Fibroblast of lung (primary cell): ENCODE results near the gene KRTAP4-9. TPM values are rescaled to one million over a fixed set of nuclear protein-coding genes. Genes with fewer than 3 reads are reported as not detected.
"Not testable (repeated sequence)": the region's sequence is repeated elsewhere in the genome, so short reads cannot be mapped to it uniquely, and the experiment has no call there.

Experiments
- DNase-seq, 2 donors: peaks; one replicate each; pipeline versions ENCODE4 v3.0.0 to v3.0.0-alpha.2; 2010; ENCODE audit warnings: low read depth in 2 of 2
- H2AFZ ChIP-seq: 2 replicates; pipeline ENCODE4 v1.5.1; 2012; ENCODE audit warnings: low read length, control low read depth, inconsistent platforms
- H3K27ac ChIP-seq: 2 replicates; pipeline ENCODE4 v1.5.1; 2011; ENCODE audit warnings: low read length, control low read depth; ENCODE audit not compliant: insufficient read depth
- H3K27me3 ChIP-seq: 2 replicates; pipeline ENCODE4 v1.5.1; 2011; ENCODE audit warnings: mild to moderate bottlenecking, low read length; ENCODE audit not compliant: control insufficient read depth, insufficient read depth
- H3K36me3 ChIP-seq: 2 replicates; pipeline ENCODE4 v1.5.1; 2011; ENCODE audit warnings: low read length; ENCODE audit not compliant: control insufficient read depth, insufficient read depth
- H3K4me1 ChIP-seq: 2 replicates; pipeline ENCODE4 v1.5.1; 2011; ENCODE audit warnings: low read length; ENCODE audit not compliant: control insufficient read depth, insufficient read depth; ENCODE audit errors: extremely low read depth
- H3K4me2 ChIP-seq: 2 replicates; pipeline ENCODE4 v1.5.1; 2011; ENCODE audit warnings: low read length, control low read depth; ENCODE audit not compliant: insufficient read depth; ENCODE audit errors: extremely low read depth
- H3K4me3 ChIP-seq, 4 experiments: fragments of 200-600 bp in 1 of 4; sonication (generic) in 1 of 4; replicated peaks in 1 of 4; 2 replicates each; pipeline ENCODE4 v1.5.1; 2011 to 2016; ENCODE audit warnings: low read length in 4 of 4, low read depth in 3 of 4, mild to moderate bottlenecking in 3 of 4, control low read depth in 2 of 4, inconsistent platforms in 1 of 4, mixed read lengths in 1 of 4; ENCODE audit not compliant: insufficient read depth in 1 of 4; ENCODE audit errors: control extremely low read depth in 1 of 4
- H3K79me2 ChIP-seq: 2 replicates; pipeline ENCODE4 v1.5.1; 2012; ENCODE audit warnings: mild to moderate bottlenecking, low read length, inconsistent platforms; ENCODE audit not compliant: control insufficient read depth, insufficient read depth
- H3K9ac ChIP-seq: 2 replicates; pipeline ENCODE4 v1.5.1; 2011; ENCODE audit warnings: mild to moderate bottlenecking, low read length, control low read depth; ENCODE audit not compliant: insufficient read depth
- H3K9me3 ChIP-seq: 2 replicates; pipeline ENCODE4 v1.5.1; 2012; ENCODE audit warnings: low read depth, low read length; ENCODE audit not compliant: control insufficient read depth, insufficient read depth
- H4K20me1 ChIP-seq: 2 replicates; pipeline ENCODE4 v1.5.1; 2011; ENCODE audit warnings: low read length; ENCODE audit not compliant: control insufficient read depth, insufficient read depth; ENCODE audit errors: extremely low read depth
- EZH2 ChIP-seq: IDR thresholded peaks from 2 replicates; pipeline ENCODE4 v1.5.1; 2012; ENCODE audit warnings: low read length, control low read depth, mild to moderate bottlenecking; ENCODE audit errors: missing control alignments
- polyA plus RNA-seq, 2 donors: library from polyadenylated mRNA; depleted of rRNA in 1 of 2; stranded (reverse) in 1 of 2; unstranded in 1 of 2; fragments of >200 nt; gene quantifications; 2 replicates each; pipeline ENCODE4 v1.2.1, GENCODE V29; 2011 to 2012; ENCODE audit warnings: missing spikeins in 1 of 2
- total RNA-seq: library from RNA; depleted of rRNA; stranded (reverse); fragments of >200 nt; gene quantifications from 2 replicates; pipeline ENCODE4 v1.2.1, GENCODE V29; 2014
- TF ChIP-seq, protein P1 (sequence below), 2 donors: IDR thresholded peaks in 1 of 2; conservative IDR thresholded peaks in 1 of 2; 1 replicate in 1 of 2; 2 replicates in 1 of 2; pipeline ENCODE4 v1.5.1; 2011 to 2012; ENCODE audit warnings: low read length in 2 of 2, control low read depth in 1 of 2, inconsistent platforms in 1 of 2, low read depth in 1 of 2, mild to moderate bottlenecking in 1 of 2

KRTAP4-9 gene
- total and polyA plus RNA-seq, 2 donors (not counting 1 experiment from before 2014, with no cell fraction given) = not detected

DNA sequence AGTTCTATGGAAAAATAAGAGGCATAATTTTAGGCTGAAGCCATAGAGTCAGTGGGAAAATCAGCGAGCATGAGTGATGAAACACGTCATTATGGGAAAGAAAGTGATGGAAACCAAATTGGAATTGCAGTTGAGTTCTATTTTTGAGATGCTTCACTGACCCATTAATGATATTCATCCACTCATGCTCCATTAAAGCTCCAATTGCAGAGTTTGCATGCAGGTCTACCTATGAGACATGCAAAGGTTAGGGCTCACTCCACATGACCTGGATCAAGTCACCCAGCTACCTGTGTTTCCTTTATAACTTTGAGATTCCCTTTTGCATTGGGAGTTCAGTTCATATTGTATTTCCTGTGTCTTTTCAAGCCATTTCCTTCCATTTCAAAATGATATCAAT lies 31.5 kb upstream of the KRTAP4-9 start:
- Histone ChIP-seq H3K9me3 (no peaks in the 10 kb centered on the region), H3K4me3 (no peak overlapping the region), H3K4me2 (no peak overlapping the region)

DNA sequence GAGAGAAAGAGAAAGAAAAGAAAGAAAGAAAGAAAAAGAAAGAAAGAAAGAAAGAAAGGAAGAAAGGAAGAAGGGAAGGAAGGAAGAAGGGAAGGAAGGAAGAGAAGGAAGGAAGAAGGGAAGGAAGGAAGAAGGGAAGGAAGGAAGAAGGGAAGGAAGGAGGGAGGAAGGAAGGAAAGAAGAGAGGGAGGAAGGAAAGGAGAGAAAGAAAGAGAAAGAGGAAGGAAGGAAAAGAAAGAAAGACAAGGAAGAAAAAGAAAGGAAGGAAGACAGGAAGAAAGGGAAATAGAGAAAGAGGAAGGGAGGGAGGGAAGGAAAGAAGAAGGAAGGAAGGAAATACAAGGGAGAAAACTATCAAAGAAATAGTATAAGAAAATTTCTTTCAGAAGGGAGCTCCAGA lies 28.4 kb upstream of the KRTAP4-9 start:
- no peaks in the 10 kb centered on the region for H4K20me1 ChIP-seq
- TF ChIP-seq, protein P1, sequence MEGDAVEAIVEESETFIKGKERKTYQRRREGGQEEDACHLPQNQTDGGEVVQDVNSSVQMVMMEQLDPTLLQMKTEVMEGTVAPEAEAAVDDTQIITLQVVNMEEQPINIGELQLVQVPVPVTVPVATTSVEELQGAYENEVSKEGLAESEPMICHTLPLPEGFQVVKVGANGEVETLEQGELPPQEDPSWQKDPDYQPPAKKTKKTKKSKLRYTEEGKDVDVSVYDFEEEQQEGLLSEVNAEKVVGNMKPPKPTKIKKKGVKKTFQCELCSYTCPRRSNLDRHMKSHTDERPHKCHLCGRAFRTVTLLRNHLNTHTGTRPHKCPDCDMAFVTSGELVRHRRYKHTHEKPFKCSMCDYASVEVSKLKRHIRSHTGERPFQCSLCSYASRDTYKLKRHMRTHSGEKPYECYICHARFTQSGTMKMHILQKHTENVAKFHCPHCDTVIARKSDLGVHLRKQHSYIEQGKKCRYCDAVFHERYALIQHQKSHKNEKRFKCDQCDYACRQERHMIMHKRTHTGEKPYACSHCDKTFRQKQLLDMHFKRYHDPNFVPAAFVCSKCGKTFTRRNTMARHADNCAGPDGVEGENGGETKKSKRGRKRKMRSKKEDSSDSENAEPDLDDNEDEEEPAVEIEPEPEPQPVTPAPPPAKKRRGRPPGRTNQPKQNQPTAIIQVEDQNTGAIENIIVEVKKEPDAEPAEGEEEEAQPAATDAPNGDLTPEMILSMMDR (conservative IDR thresholded peaks at IDR 0.05 in 1 of 2, IDR thresholded peaks at IDR 0.05 in 1 of 2; ENCODE audit: low read depth in 1 of 2, low read length in 2 of 2) = no peak
- no peak for TF ChIP-seq EZH2
- no peak overlapping the region for H3K4me2 ChIP-seq
- H3K27me3 ChIP-seq = no peaks in the 10 kb centered on the region
- no peaks in the 10 kb centered on the region for H3K36me3 ChIP-seq
- DNase-seq = no peak
- no peaks in the 10 kb centered on the region for H3K79me2 ChIP-seq
- no peak overlapping the region for H3K4me3 ChIP-seq
- no peaks in the 10 kb centered on the region for H3K9me3 ChIP-seq
- H3K4me1 ChIP-seq = no peaks in the 10 kb centered on the region
- no peak overlapping the region for H3K27ac ChIP-seq
- H2AFZ ChIP-seq = no peak overlapping the region
- no peak overlapping the region for H3K9ac ChIP-seq

More for the DNA sequence above, 31.5 kb upstream of the KRTAP4-9 start:
- H3K79me2 ChIP-seq = no peaks in the 10 kb centered on the region
- no peaks in the 10 kb centered on the region for H3K36me3 ChIP-seq
- TF ChIP-seq, protein P1 (conservative IDR thresholded peaks at IDR 0.05 in 1 of 2, IDR thresholded peaks at IDR 0.05 in 1 of 2; ENCODE audit: low read depth in 1 of 2, low read length in 2 of 2) = no peak
- no peak for TF ChIP-seq EZH2
- no peaks in the 10 kb centered on the region for H3K4me1 ChIP-seq
- H2AFZ ChIP-seq = no peak overlapping the region
- no peaks in the 10 kb centered on the region for H3K27me3 ChIP-seq
- DNase-seq = no peak
- no peak overlapping the region for H3K9ac ChIP-seq
- H3K27ac ChIP-seq = no peak overlapping the region
- H4K20me1 ChIP-seq = no peaks in the 10 kb centered on the region

DNA sequence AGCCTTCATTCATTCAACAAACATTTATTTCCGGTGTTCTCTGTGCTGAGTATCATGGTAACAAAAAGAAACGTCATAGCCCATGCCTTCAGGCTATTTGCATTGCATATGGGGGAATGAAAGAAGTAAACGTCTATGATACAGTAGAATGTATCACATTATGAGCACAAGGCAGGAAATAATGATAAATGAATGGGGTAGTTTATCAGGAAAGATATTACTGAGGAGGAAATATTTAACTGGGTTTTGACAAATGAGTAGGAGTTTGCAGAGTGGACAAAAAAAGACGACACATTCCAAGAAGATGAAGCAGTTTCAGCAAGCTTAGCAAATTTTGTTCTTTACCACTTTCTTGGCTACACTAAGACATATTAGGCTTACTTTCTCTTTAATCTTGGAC lies 22.6 kb upstream of the KRTAP4-9 start:
- Histone ChIP-seq H3K4me3 (no peak overlapping the region), H3K79me2 (no peaks in the 10 kb centered on the region), H3K4me1 (peaks cover 2% of the 10 kb centered on the region), H2AFZ (no peak overlapping the region), H3K9me3 (no peaks in the 10 kb centered on the region), H3K27me3 (no peaks in the 10 kb centered on the region), H3K9ac (no peak overlapping the region), H3K4me2 (no peak overlapping the region), H4K20me1 (no peaks in the 10 kb centered on the region), H3K27ac (no peak overlapping the region), H3K36me3 (no peaks in the 10 kb centered on the region)
- peak in 1 of 2 donors; percentile 46 for DNase-seq
- TF ChIP-seq, protein P1 (conservative IDR thresholded peaks at IDR 0.05 in 1 of 2, IDR thresholded peaks at IDR 0.05 in 1 of 2; ENCODE audit: low read depth in 1 of 2, low read length in 2 of 2) = no peak
- no peak for TF ChIP-seq EZH2

DNA sequence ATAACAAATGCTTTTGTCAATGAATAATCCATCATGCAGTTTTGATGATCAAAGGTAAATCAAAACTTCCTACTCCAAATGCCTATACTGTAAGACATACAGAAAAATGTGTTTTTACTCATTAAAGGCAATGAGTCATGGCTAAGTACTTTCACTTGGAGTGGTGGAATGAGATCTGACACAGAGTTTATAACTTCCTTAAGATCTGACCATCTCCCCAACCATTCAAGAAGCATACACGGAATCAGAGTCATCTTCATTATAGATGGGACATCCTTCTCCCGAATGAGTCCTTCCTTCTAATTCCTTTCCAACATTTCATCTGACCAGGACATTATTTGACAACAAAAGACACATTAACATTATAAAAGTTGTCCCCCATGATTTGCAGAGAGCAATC lies 21.8 kb upstream of the KRTAP4-9 start:
- H3K9ac ChIP-seq, H3K27me3 ChIP-seq, H3K9me3 ChIP-seq, H3K36me3 ChIP-seq, H3K4me2 ChIP-seq, H3K4me3 ChIP-seq, H3K79me2 ChIP-seq, H4K20me1 ChIP-seq, H2AFZ ChIP-seq, H3K4me1 ChIP-seq, H3K27ac ChIP-seq: not testable (repeated sequence)
- peak in 1 of 2 donors; percentile 78 for DNase-seq
